RWPE2 (cell line): ENCODE results near the gene CIDEC.
A peak's percentile ranks its signal among the peaks of the same experiment; 100 is the strongest.
"Not testable (repeated sequence)": the region's sequence is repeated elsewhere in the genome, so short reads cannot be mapped to it uniquely, and the experiment has no call there.

ENCODE experiments used
- ATAC-seq: fragments of 200-7000 bp; cut with Tn5 transposase; 3 replicates; pipeline ENCODE4 v1.9.1; 2021; ENCODE audit warnings: low read depth
- DNase-seq: peaks from one replicate; pipeline ENCODE4 v3.0.0-alpha.2; 2020; ENCODE audit warnings: low spot score
- H3K27ac ChIP-seq: fragments of 450-650 bp; 2 replicates; pipeline ENCODE4 v1.5.1; 2017; ENCODE audit warnings: mild to moderate bottlenecking; ENCODE audit not compliant: poor library complexity, severe bottlenecking
- H3K27me3 ChIP-seq: fragments of 250-450 bp; sonication (Bioruptor Pico); 2 replicates; pipeline ENCODE4 v1.5.1; 2021; ENCODE audit warnings: mild to moderate bottlenecking, moderate library complexity; ENCODE audit not compliant: insufficient read depth, poor library complexity, severe bottlenecking
- H3K36me3 ChIP-seq: fragments of 250-450 bp; sonication (Bioruptor Pico); 2 replicates; pipeline ENCODE4 v1.5.1; 2020; ENCODE audit warnings: low read depth, mild to moderate bottlenecking, moderate library complexity
- H3K4me1 ChIP-seq: fragments of 250-450 bp; sonication (Bioruptor Pico); 2 replicates; pipeline ENCODE4 v1.5.1; 2021; ENCODE audit warnings: mild to moderate bottlenecking, moderate library complexity; ENCODE audit not compliant: insufficient read depth, poor library complexity, severe bottlenecking
- H3K4me3 ChIP-seq: fragments of 250-450 bp; sonication (Bioruptor Pico); 2 replicates; pipeline ENCODE4 v1.5.1; 2021; ENCODE audit warnings: mild to moderate bottlenecking, moderate library complexity; ENCODE audit not compliant: severe bottlenecking
- H3K9me3 ChIP-seq: fragments of 250-450 bp; sonication (Bioruptor Pico); 2 replicates; pipeline ENCODE4 v1.5.1; 2021; ENCODE audit warnings: mild to moderate bottlenecking, moderate library complexity; ENCODE audit not compliant: severe bottlenecking
- CTCF ChIP-seq: fragments of 450-650 bp; IDR thresholded peaks from one replicate; pipeline ENCODE4 v1.5.1; 2017; ENCODE audit warnings: mild to moderate bottlenecking, moderate library complexity; ENCODE audit not compliant: poor library complexity, severe bottlenecking

The CIDEC gene

GRCh38 chr3:9901967-9902366 is 21.9 kb upstream of the CIDEC start:
- no peak for TF ChIP-seq CTCF
- Histone ChIP-seq H3K4me1 (peaks cover 37% of the 10 kb centered on the region), H3K9me3 (no peaks in the 10 kb centered on the region), H3K4me3 (no peak overlapping the region), H3K27ac (peak overlapping the region; percentile 51), H3K27me3 (no peaks in the 10 kb centered on the region), H3K36me3 (no peaks in the 10 kb centered on the region)
- ATAC-seq, result no peak
- no peak for DNase-seq

GRCh38 chr3:9900965-9901415 is 20.9 kb upstream of the CIDEC start:
- H3K9me3 ChIP-seq, DNase-seq, H3K27ac ChIP-seq, ATAC-seq, H3K36me3 ChIP-seq, H3K27me3 ChIP-seq, H3K4me3 ChIP-seq: not testable (repeated sequence)
- peaks cover 41% of the 10 kb centered on the region for H3K4me1 ChIP-seq

GRCh38 chr3:9899289-9899791 is 19.3 kb upstream of the CIDEC start:
- Histone ChIP-seq H3K27ac (no peak overlapping the region), H3K27me3 (no peaks in the 10 kb centered on the region)

GRCh38 chr3:9898467-9899241 is 18.6 kb upstream of the CIDEC start:
- no peaks in the 10 kb centered on the region for H3K27me3 ChIP-seq
- peaks cover 9% of the 10 kb centered on the region for H3K36me3 ChIP-seq
- H3K9me3 ChIP-seq, result peaks cover 4% of the 10 kb centered on the region
- DNase-seq (no peak), ATAC-seq (no peak)
- TF ChIP-seq CTCF, result no peak
- peak overlapping the region; percentile 71 for H3K27ac ChIP-seq
- no peak overlapping the region for H3K4me3 ChIP-seq
- peaks cover 46% of the 10 kb centered on the region for H3K4me1 ChIP-seq

More at GRCh38 chr3:9899289-9899791, 19.3 kb upstream of the CIDEC start:
- no peak for ATAC-seq
- no peak for DNase-seq
- peaks cover 41% of the 10 kb centered on the region for H3K4me1 ChIP-seq
- H3K9me3 ChIP-seq, result peaks cover 4% of the 10 kb centered on the region
- no peak for TF ChIP-seq CTCF
- H3K36me3 ChIP-seq, result peaks cover 4% of the 10 kb centered on the region; the same call in 1 of the 2 replicates
- H3K4me3 ChIP-seq, result no peak overlapping the region

GRCh38 chr3:9897408-9898372 is 17.6 kb upstream of the CIDEC start:
- Histone ChIP-seq H3K27ac (peak overlapping the region; percentile 71), H3K4me1 (peaks cover 42% of the 10 kb centered on the region), H3K36me3 (peaks cover 18% of the 10 kb centered on the region), H3K9me3 (peaks cover 4% of the 10 kb centered on the region), H3K27me3 (no peaks in the 10 kb centered on the region), H3K4me3 (no peak overlapping the region)
- DNase-seq, result no peak
- peak; percentile 83 for ATAC-seq
- TF ChIP-seq CTCF, result no peak

GRCh38 chr3:9896755-9897407 is 16.8 kb upstream of the CIDEC start:
- not testable (repeated sequence) for H3K9me3 ChIP-seq, H3K4me3 ChIP-seq, H3K27me3 ChIP-seq, DNase-seq
- H3K4me1 ChIP-seq, result peaks cover 39% of the 10 kb centered on the region
- H3K27ac ChIP-seq, result peak overlapping the region; percentile 71
- ATAC-seq, result peak; percentile 41
- H3K36me3 ChIP-seq, result peaks cover 27% of the 10 kb centered on the region

- H3K27ac ChIP-seq, result peak overlapping the region; percentile 71
- DNase-seq, ATAC-seq, H3K27me3 ChIP-seq, H3K4me3 ChIP-seq, H3K9me3 ChIP-seq: not testable (repeated sequence)
- peaks cover 31% of the 10 kb centered on the region for H3K36me3 ChIP-seq
- H3K4me1 ChIP-seq, result peaks cover 44% of the 10 kb centered on the region
Measured at GRCh38 chr3:9895715-9896114, 15.7 kb upstream of the CIDEC start.
